Fibroblast of lung (primary cell): ENCODE measurements around the gene NEK1. TPM values are rescaled to one million over a fixed set of nuclear protein-coding genes. Genes with fewer than 3 reads are reported as not detected.

Source experiments
- DNase-seq, 2 donors: peaks; one replicate each; pipeline versions ENCODE4 v3.0.0 to v3.0.0-alpha.2; 2010; ENCODE audit warnings: low read depth in 2 of 2
- H2AFZ ChIP-seq: 2 replicates; pipeline ENCODE4 v1.5.1; 2012; ENCODE audit warnings: low read length, control low read depth, inconsistent platforms
- H3K27ac ChIP-seq: 2 replicates; pipeline ENCODE4 v1.5.1; 2011; ENCODE audit warnings: low read length, control low read depth; ENCODE audit not compliant: insufficient read depth
- H3K27me3 ChIP-seq: 2 replicates; pipeline ENCODE4 v1.5.1; 2011; ENCODE audit warnings: mild to moderate bottlenecking, low read length; ENCODE audit not compliant: control insufficient read depth, insufficient read depth
- H3K36me3 ChIP-seq: 2 replicates; pipeline ENCODE4 v1.5.1; 2011; ENCODE audit warnings: low read length; ENCODE audit not compliant: control insufficient read depth, insufficient read depth
- H3K4me1 ChIP-seq: 2 replicates; pipeline ENCODE4 v1.5.1; 2011; ENCODE audit warnings: low read length; ENCODE audit not compliant: control insufficient read depth, insufficient read depth; ENCODE audit errors: extremely low read depth
- H3K4me2 ChIP-seq: 2 replicates; pipeline ENCODE4 v1.5.1; 2011; ENCODE audit warnings: low read length, control low read depth; ENCODE audit not compliant: insufficient read depth; ENCODE audit errors: extremely low read depth
- H3K4me3 ChIP-seq, 4 experiments: fragments of 200-600 bp in 1 of 4; sonication (generic) in 1 of 4; replicated peaks in 1 of 4; 2 replicates each; pipeline ENCODE4 v1.5.1; 2011 to 2016; ENCODE audit warnings: low read length in 4 of 4, low read depth in 3 of 4, mild to moderate bottlenecking in 3 of 4, control low read depth in 2 of 4, inconsistent platforms in 1 of 4, mixed read lengths in 1 of 4; ENCODE audit not compliant: insufficient read depth in 1 of 4; ENCODE audit errors: control extremely low read depth in 1 of 4
- H3K79me2 ChIP-seq: 2 replicates; pipeline ENCODE4 v1.5.1; 2012; ENCODE audit warnings: mild to moderate bottlenecking, low read length, inconsistent platforms; ENCODE audit not compliant: control insufficient read depth, insufficient read depth
- H3K9ac ChIP-seq: 2 replicates; pipeline ENCODE4 v1.5.1; 2011; ENCODE audit warnings: mild to moderate bottlenecking, low read length, control low read depth; ENCODE audit not compliant: insufficient read depth
- H3K9me3 ChIP-seq: 2 replicates; pipeline ENCODE4 v1.5.1; 2012; ENCODE audit warnings: low read depth, low read length; ENCODE audit not compliant: control insufficient read depth, insufficient read depth
- H4K20me1 ChIP-seq: 2 replicates; pipeline ENCODE4 v1.5.1; 2011; ENCODE audit warnings: low read length; ENCODE audit not compliant: control insufficient read depth, insufficient read depth; ENCODE audit errors: extremely low read depth
- CTCF ChIP-seq, 2 donors: IDR thresholded peaks in 1 of 2; conservative IDR thresholded peaks in 1 of 2; 1 replicate in 1 of 2; 2 replicates in 1 of 2; pipeline ENCODE4 v1.5.1; 2011 to 2012; ENCODE audit warnings: low read length in 2 of 2, control low read depth in 1 of 2, inconsistent platforms in 1 of 2, low read depth in 1 of 2, mild to moderate bottlenecking in 1 of 2
- EZH2 ChIP-seq: IDR thresholded peaks from 2 replicates; pipeline ENCODE4 v1.5.1; 2012; ENCODE audit warnings: low read length, control low read depth, mild to moderate bottlenecking; ENCODE audit errors: missing control alignments
- polyA plus RNA-seq, 2 donors: library from polyadenylated mRNA; depleted of rRNA in 1 of 2; stranded (reverse) in 1 of 2; unstranded in 1 of 2; fragments of >200 nt; gene quantifications; 2 replicates each; pipeline ENCODE4 v1.2.1, GENCODE V29; 2011 to 2012; ENCODE audit warnings: missing spikeins in 1 of 2
- total RNA-seq: library from RNA; depleted of rRNA; stranded (reverse); fragments of >200 nt; gene quantifications from 2 replicates; pipeline ENCODE4 v1.2.1, GENCODE V29; 2014

Gene NEK1
- total and polyA plus RNA-seq, 2 donors (not counting 1 experiment from before 2014, with no cell fraction given), result 8.6 to 17.0 TPM

DNA sequence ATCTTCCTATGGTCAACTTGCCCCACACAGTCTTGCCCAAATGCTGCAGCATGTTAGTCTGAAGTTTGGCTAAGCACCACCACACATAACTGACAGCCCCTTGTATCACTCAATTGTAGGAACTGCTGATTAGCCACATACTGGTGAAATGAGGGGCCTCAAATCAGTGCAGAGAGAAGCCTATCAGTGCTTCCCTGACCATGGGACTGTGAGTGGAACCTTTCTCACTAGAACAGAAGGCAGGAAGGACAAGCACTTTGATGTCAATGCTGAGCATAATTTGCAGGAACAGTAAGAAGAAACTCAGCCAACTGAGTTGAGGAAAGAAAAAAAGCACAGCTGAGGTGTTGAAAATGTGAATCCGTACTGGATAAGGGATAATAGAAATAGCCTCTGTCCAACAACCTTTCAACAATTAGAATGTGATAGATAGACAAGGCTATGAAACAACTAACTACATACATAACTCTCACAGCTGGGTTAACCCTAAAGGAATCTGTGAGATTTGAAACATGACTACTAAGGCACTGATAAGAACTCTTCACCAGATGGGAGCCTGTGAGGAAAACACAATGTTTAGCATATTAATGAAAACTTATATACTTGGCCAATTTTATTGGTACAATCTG is 205.1 kb downstream of the NEK1 start:
- H3K79me2 ChIP-seq, result no peaks in the 10 kb centered on the region
- TF ChIP-seq EZH2 (no peak), CTCF (conservative IDR thresholded peaks at IDR 0.05 in 1 of 2, IDR thresholded peaks at IDR 0.05 in 1 of 2; ENCODE audit: low read depth in 1 of 2, low read length in 2 of 2) (no peak)
- H3K4me1 ChIP-seq, result peaks cover 2% of the 10 kb centered on the region
- H2AFZ ChIP-seq, result no peak overlapping the region
- H3K9ac ChIP-seq, result no peak overlapping the region
- H3K27me3 ChIP-seq, result no peaks in the 10 kb centered on the region
- H3K36me3 ChIP-seq, result no peaks in the 10 kb centered on the region
- DNase-seq, result peak; percentile 32 to 64
- no peak overlapping the region for H3K27ac ChIP-seq
- no peak overlapping the region for H3K4me3 ChIP-seq
- no peaks in the 10 kb centered on the region for H4K20me1 ChIP-seq
- no peak overlapping the region for H3K4me2 ChIP-seq
- no peaks in the 10 kb centered on the region for H3K9me3 ChIP-seq

GRCh38 chr4:169404960-169405359 is 207.4 kb downstream of the NEK1 start:
- no peak overlapping the region for H3K27ac ChIP-seq
- H3K4me1 ChIP-seq, result no peaks in the 10 kb centered on the region
- H3K27me3 ChIP-seq, result no peaks in the 10 kb centered on the region
- no peaks in the 10 kb centered on the region for H3K9me3 ChIP-seq
- H3K4me2 ChIP-seq, result no peak overlapping the region
- peak in 1 of 2 donors; percentile 15 for DNase-seq
- H3K36me3 ChIP-seq, result no peaks in the 10 kb centered on the region
- no peak for TF ChIP-seq CTCF (conservative IDR thresholded peaks at IDR 0.05 in 1 of 2, IDR thresholded peaks at IDR 0.05 in 1 of 2; ENCODE audit: low read depth in 1 of 2, low read length in 2 of 2)
- no peak for TF ChIP-seq EZH2
- no peak overlapping the region for H3K4me3 ChIP-seq
- H3K9ac ChIP-seq, result no peak overlapping the region
- no peaks in the 10 kb centered on the region for H3K79me2 ChIP-seq
- no peak overlapping the region for H2AFZ ChIP-seq
- H4K20me1 ChIP-seq, result no peaks in the 10 kb centered on the region

GRCh38 chr4:169400832-169401231 is 211.6 kb downstream of the NEK1 start:
- H3K4me3 ChIP-seq, result no peak overlapping the region
- no peaks in the 10 kb centered on the region for H3K79me2 ChIP-seq
- no peaks in the 10 kb centered on the region for H3K27me3 ChIP-seq
- H4K20me1 ChIP-seq, result no peaks in the 10 kb centered on the region
- H3K9ac ChIP-seq, result no peak overlapping the region
- DNase-seq, result no peak
- H2AFZ ChIP-seq, result no peak overlapping the region
- no peaks in the 10 kb centered on the region for H3K4me1 ChIP-seq
- TF ChIP-seq CTCF (conservative IDR thresholded peaks at IDR 0.05 in 1 of 2, IDR thresholded peaks at IDR 0.05 in 1 of 2; ENCODE audit: low read depth in 1 of 2, low read length in 2 of 2) (no peak), EZH2 (no peak)
- H3K36me3 ChIP-seq, result no peaks in the 10 kb centered on the region
- no peak overlapping the region for H3K27ac ChIP-seq
- H3K4me2 ChIP-seq, result no peak overlapping the region
- no peaks in the 10 kb centered on the region for H3K9me3 ChIP-seq
